ENCODE measurements around the gene YIPF4. TPM values are rescaled to one million over a fixed set of nuclear protein-coding genes. Genes with fewer than 3 reads are reported as not detected.

The YIPF4 gene
- total RNA-seq, 4 donors from 2014 or later, result 19.5 to 27.3 (median 23.5) TPM

Other genes with a start within 250 kb of the YIPF4 start
- 10 to 100 TPM; 29.3 to 59.8 (median 36.2) TPM for gene DPY30, start 238.1 kb upstream of the YIPF4 start, total RNA-seq
- 10 to 100 TPM; 25.0 to 30.6 (median 28.9) TPM for gene SPAST, start 214.3 kb upstream of the YIPF4 start, total RNA-seq
- gene SLC30A6, start 112.0 kb upstream of the YIPF4 start, total RNA-seq, result 10 to 100 TPM; 16.1 to 26.3 (median 23.6) TPM
- under 1 TPM; 0.10 to 0.60 (median 0.23) TPM for gene NLRC4, start 13.0 kb upstream of the YIPF4 start, total RNA-seq
- gene BIRC6, start 79.1 kb downstream of the YIPF4 start, total RNA-seq, result 100 to 1,000 TPM in 1 of 4 donors, 10 to 100 TPM in 3; 60.1 to 107 (median 77.6) TPM

All from gastrocnemius medialis (tissue), 4 donors.